IMR-90 (cell line): Measurements from ENCODE around the gene SHC2. TPM values are rescaled to one million over a fixed set of nuclear protein-coding genes. Genes with fewer than 3 reads are reported as not detected.

Source experiments
- ATAC-seq: fragments of 200-7000 bp; cut with Tn5 transposase; 2 replicates; pipeline ENCODE4 v1.9.1; 2020; ENCODE audit warnings: low read depth, mild to moderate bottlenecking, moderate library complexity
- BruUV-seq: library from RNA; stranded (reverse); fragments of 400-500 nt; replicated peaks from 2 replicates; lab custom pipeline; 2021; lab: Mats Ljungman, UMichigan
- CTCF ChIA-PET: fragments of 300-600 bp; formaldehyde crosslinking; extraction: SDS; loops from one replicate; lab custom pipeline; 2021; ENCODE audit warnings: antibody characterized with exemption; lab: Yijun Ruan, JAX
- POLR2A ChIA-PET: fragments of 300-600 bp; sonication (Branson Sonifier 250); formaldehyde crosslinking; loops from one replicate; lab custom pipeline; 2022; ENCODE audit warnings: antibody characterized with exemption; ENCODE audit not compliant: unreplicated experiment; lab: Charles Lee
- DNase-seq: peaks from one replicate; pipeline ENCODE4 v3.0.0; 2013
- H2AFZ ChIP-seq: replicated peaks from 2 replicates; pipeline ENCODE3; 2013; ENCODE audit warnings: low read length, mild to moderate bottlenecking; ENCODE audit not compliant: poor library complexity
- H2AK5ac ChIP-seq: 2 replicates; pipeline ENCODE4 v1.6.1; 2013; ENCODE audit warnings: low read depth, low read length, inconsistent platforms
- H2AK9ac ChIP-seq: replicated peaks from 2 replicates; pipeline ENCODE3; 2013; ENCODE audit warnings: mild to moderate bottlenecking, low read depth, low read length, moderate library complexity; ENCODE audit not compliant: poor library complexity
- H2BK120ac ChIP-seq: 2 replicates; pipeline ENCODE4 v1.6.1; 2013; ENCODE audit warnings: low read depth, low read length, inconsistent platforms
- H2BK15ac ChIP-seq: 3 replicates; pipeline ENCODE4 v1.6.1; 2013; ENCODE audit warnings: low read depth, low read length, inconsistent platforms
- H2BK20ac ChIP-seq: 2 replicates; pipeline ENCODE4 v1.6.1; 2013; ENCODE audit warnings: low read depth, mild to moderate bottlenecking, inconsistent platforms, low read length, moderate library complexity
- H2BK5ac ChIP-seq: 2 replicates; pipeline ENCODE4 v1.6.1; 2013; ENCODE audit warnings: mild to moderate bottlenecking, low read depth, low read length, inconsistent platforms; ENCODE audit not compliant: poor library complexity, severe bottlenecking
- H3K14ac ChIP-seq: replicated peaks from 2 replicates; pipeline ENCODE4 v1.6.1; 2013; ENCODE audit warnings: low read depth, low read length, inconsistent platforms
- H3K18ac ChIP-seq: 2 replicates; pipeline ENCODE4 v1.6.1; 2013; ENCODE audit warnings: low read depth, low read length, control low read depth
- H3K23ac ChIP-seq: 2 replicates; pipeline ENCODE4 v1.6.1; 2013; ENCODE audit warnings: low read depth, low read length, inconsistent platforms
- H3K27ac ChIP-seq: 2 replicates; pipeline ENCODE4 v1.5.1; 2013; ENCODE audit warnings: mild to moderate bottlenecking, control low read depth, low read length; ENCODE audit not compliant: insufficient read depth
- H3K27me3 ChIP-seq: 2 replicates; pipeline ENCODE4 v1.6.1; 2013; ENCODE audit warnings: low read length; ENCODE audit not compliant: control insufficient read depth, insufficient read depth
- H3K36me3 ChIP-seq: 2 replicates; pipeline ENCODE4 v1.6.1; 2013; ENCODE audit warnings: low read length, mixed read lengths; ENCODE audit not compliant: control insufficient read depth, insufficient read depth
- H3K4ac ChIP-seq: 2 replicates; pipeline ENCODE4 v1.6.1; 2013; ENCODE audit warnings: low read depth, low read length, inconsistent platforms
- H3K4me1 ChIP-seq: 2 replicates; pipeline ENCODE4 v1.6.1; 2013; ENCODE audit warnings: low read length, mixed read lengths; ENCODE audit not compliant: control insufficient read depth, insufficient read depth
- H3K4me2 ChIP-seq: 2 replicates; pipeline ENCODE4 v1.6.1; 2013; ENCODE audit warnings: low read depth, mild to moderate bottlenecking, control low read depth, low read length, moderate library complexity
- H3K4me3 ChIP-seq: 2 replicates; pipeline ENCODE4 v1.5.1; 2013; ENCODE audit warnings: low read depth, mild to moderate bottlenecking, control low read depth, low read length, moderate library complexity; ENCODE audit not compliant: insufficient read depth
- H3K56ac ChIP-seq: 2 replicates; pipeline ENCODE4 v1.6.1; 2013; ENCODE audit warnings: low read length, inconsistent platforms; ENCODE audit not compliant: insufficient read depth; ENCODE audit errors: extremely low read depth
- H3K79me1 ChIP-seq, 2 experiments: 2 replicates each; pipeline ENCODE4 v1.6.1; 2013; ENCODE audit warnings: low read length in 2 of 2, inconsistent platforms in 1 of 2, low read depth in 1 of 2
- H3K9ac ChIP-seq: 2 replicates; pipeline ENCODE4 v1.6.1; 2013; ENCODE audit warnings: low read depth, low read length, control low read depth
- H3K9me1 ChIP-seq: 2 replicates; pipeline ENCODE4 v1.6.1; 2013; ENCODE audit warnings: low read length, inconsistent platforms; ENCODE audit not compliant: insufficient read depth
- H3K9me3 ChIP-seq: 2 replicates; pipeline ENCODE4 v1.6.1; 2013; ENCODE audit warnings: low read length; ENCODE audit not compliant: control insufficient read depth, insufficient read depth
- H4K20me1 ChIP-seq: 2 replicates; pipeline ENCODE4 v1.6.1; 2013; ENCODE audit warnings: low read length, inconsistent platforms; ENCODE audit not compliant: insufficient read depth
- H4K5ac ChIP-seq: 2 replicates; pipeline ENCODE4 v1.6.1; 2013; ENCODE audit warnings: mild to moderate bottlenecking, low read depth, low read length, control low read depth
- H4K8ac ChIP-seq, 2 experiments: 2 replicates each; pipeline ENCODE4 v1.6.1; 2013; ENCODE audit warnings: low read depth in 2 of 2, low read length in 2 of 2, control low read depth in 1 of 2, inconsistent platforms in 1 of 2
- H4K91ac ChIP-seq: 2 replicates; pipeline ENCODE4 v1.6.1; 2013; ENCODE audit warnings: low read depth, low read length, inconsistent platforms; ENCODE audit not compliant: insufficient read depth
- CTCF ChIP-seq: conservative IDR thresholded peaks from 2 replicates; pipeline ENCODE4 v1.5.1; 2012; ENCODE audit warnings: mild to moderate bottlenecking, low read depth, low read length, improper control_type of control experiment
- ELK1 ChIP-seq: fragments of 150-350 bp; IDR thresholded peaks from 2 replicates; pipeline ENCODE4 v1.6.1; 2016; ENCODE audit warnings: low read depth, mild to moderate bottlenecking, low read length, moderate library complexity, borderline replicate concordance
- FOS ChIP-seq: fragments of 150-350 bp; IDR thresholded peaks from 2 replicates; pipeline ENCODE4 v1.6.1; 2016; ENCODE audit warnings: low read depth, low read length
- MXI1 ChIP-seq: IDR thresholded peaks from 2 replicates; pipeline ENCODE4 v1.6.1; 2012; ENCODE audit warnings: low read depth, mild to moderate bottlenecking, low read length, moderate library complexity, borderline replicate concordance
- NFE2L2 ChIP-seq: fragments of 150-350 bp; IDR thresholded peaks from 2 replicates; pipeline ENCODE4 v1.6.1; 2016; ENCODE audit warnings: low read depth, mild to moderate bottlenecking, low read length
- RFX5 ChIP-seq: IDR thresholded peaks from 2 replicates; pipeline ENCODE4 v1.8.0; 2012; ENCODE audit warnings: low read depth, mild to moderate bottlenecking, low read length, moderate library complexity
- WGBS, 2 experiments: methylation state at CpG; one replicate each; pipeline versions ENCODE4 v1.1.5 to v1.1.7; 2013; ENCODE audit warnings: missing lambda C conversion rate in 2 of 2; ENCODE audit not compliant: insufficient read length in 1 of 2; ENCODE audit errors: extremely low coverage in 2 of 2; 5-methylcytosine and 5-hydroxymethylcytosine counted together
- dilution Hi-C: fragments of 300-500 bp; cut with HindIII; formaldehyde crosslinking; loops from one replicate; pipeline ENCODE4 v1.14.3; 2018; ENCODE audit warnings: low sequenced_read_pairs; ENCODE audit not compliant: unreplicated experiment
- in situ Hi-C: fragments of 300-500 bp; cut with MboI; formaldehyde crosslinking; loops from 3 replicates; pipeline ENCODE4 v1.14.3; 2019; ENCODE audit warnings: low sequenced_read_pairs, inconsistent platforms, mixed read lengths
- intact Hi-C: fragments of 100-400 bp; cut with micrococcal nuclease; formaldehyde crosslinking; loops from 2 replicates; pipeline ENCODE4 v1.10.0; 2022
- polyA plus RNA-seq, 3 experiments: library from polyadenylated mRNA; depleted of rRNA; stranded (reverse); fragments of >200 nt; gene quantifications; 2 replicates each; pipeline ENCODE4 v1.2.3, GENCODE V29; 2012; ENCODE audit warnings: low replicate concordance in 1 of 3
- total RNA-seq: library from RNA; depleted of rRNA; stranded (reverse); fragments of >200 nt; gene quantifications from 2 replicates; pipeline ENCODE4 v1.2.3, GENCODE V29; 2012

SHC2 gene
- total and polyA plus RNA-seq, 2 of the 4 experiments (the other 2 are of a cell fraction): 0.68 TPM; not detected in 1

GRCh38 chr19:406971-407510 lies 53.8 kb downstream of the SHC2 start:
- no peak overlapping the region for H2AFZ ChIP-seq
- H4K5ac ChIP-seq: no peak overlapping the region
- no peak overlapping the region for H3K14ac ChIP-seq
- intact Hi-C loops: no loop called here
- no peak overlapping the region for H3K4me2 ChIP-seq
- no peaks in the 10 kb centered on the region for H3K9me3 ChIP-seq
- no peak overlapping the region for H2AK5ac ChIP-seq
- H2AK9ac ChIP-seq: no peak overlapping the region
- no peak overlapping the region for H3K56ac ChIP-seq
- no TSS peak for BruUV-seq
- H4K20me1 ChIP-seq: peaks cover 5% of the 10 kb centered on the region; the same call in 1 of the 2 replicates
- H3K27me3 ChIP-seq: peaks cover 39% of the 10 kb centered on the region
- no peak overlapping the region for H2BK15ac ChIP-seq
- ATAC-seq: no peak
- H3K27ac ChIP-seq: no peak overlapping the region
- no peak overlapping the region for H3K9ac ChIP-seq
- WGBS, 2 experiments: 87% methylated on average over 36 of the region's 48 CpGs; no CpG with 5 or more reads in 1 of the 2 experiments
- ChIA-PET POLR2A (no interaction called here), CTCF (no interaction called here)
- no peak overlapping the region for H2BK20ac ChIP-seq
- no peak overlapping the region for H4K91ac ChIP-seq
- H3K79me1 ChIP-seq: no peaks in the 10 kb centered on the region
- no peak overlapping the region for H3K4me3 ChIP-seq
- TF ChIP-seq NFE2L2 (no peak), CTCF (no peak), RFX5 (no peak), FOS (no peak), ELK1 (no peak), MXI1 (no peak)
- H3K9me1 ChIP-seq: no peaks in the 10 kb centered on the region
- no peak overlapping the region for H4K8ac ChIP-seq
- H3K23ac ChIP-seq: no peak overlapping the region
- H3K36me3 ChIP-seq: no peaks in the 10 kb centered on the region
- no peak overlapping the region for H3K18ac ChIP-seq
- no peaks in the 10 kb centered on the region for H3K4me1 ChIP-seq
- DNase-seq: no peak
- dilution Hi-C loops: no loop called here
- no peak overlapping the region for H3K4ac ChIP-seq
- no peak overlapping the region for H2BK120ac ChIP-seq
- H2BK5ac ChIP-seq: no peak overlapping the region
- in situ Hi-C loops: no loop called here
